ENCODE results near the gene ZXDC. TPM values are rescaled to one million over a fixed set of nuclear protein-coding genes. Genes with fewer than 3 reads are reported as not detected.

Gene ZXDC
- total RNA-seq, 2 donors from 2014 or later: 15.7 to 20.7 TPM

- DNase-seq (no peak), ATAC-seq (no peak)
- intact Hi-C loops (cut with DNase I): no loop called here
These were observed 51.5 kb downstream of the ZXDC start for GRCh38 chr3:126424039-126424717.

- no peak for ATAC-seq
- intact Hi-C loops (cut with DNase I): no loop called here
These were observed 52.3 kb downstream of the ZXDC start for GRCh38 chr3:126423191-126424038.

GRCh38 chr3:126422571-126423091, 53.1 kb downstream of the ZXDC start:
- ATAC-seq: no peak
- no peak for DNase-seq
- intact Hi-C loops (cut with DNase I): no loop called here

More at GRCh38 chr3:126423191-126424038, 52.3 kb downstream of the ZXDC start:
- DNase-seq: no peak

- intact Hi-C loops (cut with DNase I): no loop called here
- ATAC-seq (no peak), DNase-seq (no peak)
These were observed 53.6 kb downstream of the ZXDC start for GRCh38 chr3:126422121-126422520.

- DNase-seq: no peak
- ATAC-seq: no peak
- intact Hi-C loops (cut with DNase I): no loop called here
These were observed 54.0 kb downstream of the ZXDC start for GRCh38 chr3:126421573-126422119.

GRCh38 chr3:126419886-126420786, 55.6 kb downstream of the ZXDC start:
- no peak for DNase-seq
- intact Hi-C loops (cut with DNase I): no loop called here
- ATAC-seq: no peak

GRCh38 chr3:126419151-126419703, 56.5 kb downstream of the ZXDC start:
- intact Hi-C loops (cut with DNase I): no loop called here
- DNase-seq: no peak
- no peak for ATAC-seq

- DNase-seq (no peak), ATAC-seq (no peak)
- intact Hi-C loops (cut with DNase I): no loop called here
These were observed 57.0 kb downstream of the ZXDC start for GRCh38 chr3:126418661-126419131.

GRCh38 chr3:126417981-126418530, 57.6 kb downstream of the ZXDC start:
- intact Hi-C loops (cut with DNase I): no loop called here
- DNase-seq: no peak

GRCh38 chr3:126417515-126417914, 58.2 kb downstream of the ZXDC start:
- DNase-seq (no peak), ATAC-seq (no peak)
- intact Hi-C loops (cut with DNase I): no loop called here

More at GRCh38 chr3:126417981-126418530, 57.6 kb downstream of the ZXDC start:
- ATAC-seq: no peak

- intact Hi-C loops (cut with DNase I): no loop called here
- ATAC-seq (no peak), DNase-seq (no peak)
These were observed 58.7 kb downstream of the ZXDC start for GRCh38 chr3:126416943-126417342.

- intact Hi-C loops (cut with DNase I): no loop called here
These were observed 59.8 kb downstream of the ZXDC start for GRCh38 chr3:126415661-126416591.

GRCh38 chr3:126414961-126415660, 60.6 kb downstream of the ZXDC start:
- ATAC-seq (no peak), DNase-seq (no peak)
- intact Hi-C loops (cut with DNase I): no loop called here

More at GRCh38 chr3:126415661-126416591, 59.8 kb downstream of the ZXDC start:
- ATAC-seq: no peak
- DNase-seq: no peak

GRCh38 chr3:126414406-126414805, 61.3 kb downstream of the ZXDC start:
- DNase-seq (no peak), ATAC-seq (no peak)
- intact Hi-C loops (cut with DNase I): no loop called here

GRCh38 chr3:126413693-126414080, 62.0 kb downstream of the ZXDC start:
- DNase-seq (no peak), ATAC-seq (no peak)
- intact Hi-C loops (cut with DNase I): no loop called here

- intact Hi-C loops (cut with DNase I): no loop called here
- no peak for ATAC-seq
- no peak for DNase-seq
These were observed 62.6 kb downstream of the ZXDC start for GRCh38 chr3:126412841-126413692.
